ENCODE measurements around the gene CABLES1. TPM values are rescaled to one million over a fixed set of nuclear protein-coding genes. Genes with fewer than 3 reads are reported as not detected.

The CABLES1 gene
- total and polyA plus RNA-seq, 2 of the 8 experiments (the other 6 are each of a cell fraction or from before 2014, with no cell fraction given): 9.2 to 26.4 TPM

- TF ChIP-seq, protein P1, sequence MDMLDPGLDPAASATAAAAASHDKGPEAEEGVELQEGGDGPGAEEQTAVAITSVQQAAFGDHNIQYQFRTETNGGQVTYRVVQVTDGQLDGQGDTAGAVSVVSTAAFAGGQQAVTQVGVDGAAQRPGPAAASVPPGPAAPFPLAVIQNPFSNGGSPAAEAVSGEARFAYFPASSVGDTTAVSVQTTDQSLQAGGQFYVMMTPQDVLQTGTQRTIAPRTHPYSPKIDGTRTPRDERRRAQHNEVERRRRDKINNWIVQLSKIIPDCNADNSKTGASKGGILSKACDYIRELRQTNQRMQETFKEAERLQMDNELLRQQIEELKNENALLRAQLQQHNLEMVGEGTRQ (IDR thresholded peaks at IDR 0.05; ENCODE audit: low read length): no peak
- TF ChIP-seq ZNF274 (IDR thresholded peaks at IDR 0.05; ENCODE audit: borderline replicate concordance, extremely low read depth, low read length) (no peak), RNF2 (IDR thresholded peaks at IDR 0.05; ENCODE audit: borderline replicate concordance, low read depth, low read length, missing control alignments, poor library complexity, severe bottlenecking) (no peak), CBX8 (IDR thresholded peaks at IDR 0.05; ENCODE audit: borderline replicate concordance, low read depth, low read length) (no peak), GABPA (IDR thresholded peaks at IDR 0.05; ENCODE audit: borderline replicate concordance, insufficient read depth, low read length) (no peak), PHF8 (conservative IDR thresholded peaks at IDR 0.05; ENCODE audit: low read depth, low read length) (no peak), SP1 (IDR thresholded peaks at IDR 0.05; ENCODE audit: low read depth, low read length) (no peak)
Measured at GRCh38 chr18:23149570-23149969, 14.3 kb downstream of the CABLES1 start (continued).
